CD4-positive, alpha-beta T cell treated with Interleukin-6 for 4 hours (primary cell): Measurements from ENCODE around the gene RPL39.
"Not testable (repeated sequence)": the region's sequence is repeated elsewhere in the genome, so short reads cannot be mapped to it uniquely, and the experiment has no call there.

Experiments
- DNase-seq: peaks from one replicate; pipeline ENCODE4 v3.0.0-alpha.2; 2020; ENCODE audit warnings: mixed read lengths

Gene RPL39

GRCh38 chrX:119791437-119792231 is at the start of gene RPL39:
Gene RPL39, minus strand, starts transcription at chrX:119791630. Its CDS starts 54 bp downstream, at chrX:119791576.
- peak; percentile 84 for DNase-seq

GRCh38 chrX:119833905-119834304 is 42.5 kb upstream of the RPL39 start:
- DNase-seq: no peak

DNA sequence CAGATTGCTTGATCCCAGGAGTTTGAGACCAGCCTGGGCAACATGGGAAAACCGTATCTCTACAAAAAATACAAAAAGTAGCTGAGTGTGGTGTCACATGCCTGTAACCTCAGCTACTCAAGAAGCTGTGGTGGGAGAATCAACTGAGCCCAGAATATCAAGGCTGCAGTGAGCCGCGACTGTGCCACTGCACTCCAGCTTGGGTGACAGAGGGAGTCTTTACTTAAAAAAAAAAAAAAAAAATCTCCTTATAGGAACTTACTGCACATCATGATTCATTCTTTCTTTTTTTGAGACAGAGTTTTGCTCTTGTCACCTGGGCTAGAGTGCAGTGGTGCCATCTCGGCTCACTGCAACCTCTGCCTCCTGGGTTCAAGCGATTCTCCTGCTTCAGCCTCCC is 37.0 kb upstream of the RPL39 start:
- DNase-seq: no peak

GRCh38 chrX:119826399-119826959 is 35.0 kb upstream of the RPL39 start:
- no peak for DNase-seq

GRCh38 chrX:119824221-119824620 is 32.8 kb upstream of the RPL39 start:
- not testable (repeated sequence) for DNase-seq

DNA sequence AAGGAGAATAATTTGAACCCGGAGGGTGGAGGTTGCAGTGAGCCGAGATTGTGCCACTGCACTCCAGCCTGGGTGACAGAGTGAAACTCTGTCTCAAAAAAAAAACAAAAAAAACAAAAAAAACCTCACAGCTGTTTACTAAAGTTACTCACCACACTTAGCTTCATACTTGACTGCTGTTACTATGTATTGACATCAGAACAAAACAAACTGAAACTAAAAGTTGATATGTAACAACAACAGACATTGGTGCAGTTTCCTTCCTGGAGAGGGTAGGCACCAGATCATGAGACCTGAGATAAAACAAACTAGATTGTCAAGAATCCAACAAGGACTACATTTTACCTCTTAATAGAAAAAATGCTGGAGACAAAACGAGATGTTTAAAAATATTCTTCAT is 30.3 kb upstream of the RPL39 start:
- DNase-seq: peak; percentile 6

GRCh38 chrX:119817130-119817690 is 25.8 kb upstream of the RPL39 start:
- DNase-seq: no peak

DNA sequence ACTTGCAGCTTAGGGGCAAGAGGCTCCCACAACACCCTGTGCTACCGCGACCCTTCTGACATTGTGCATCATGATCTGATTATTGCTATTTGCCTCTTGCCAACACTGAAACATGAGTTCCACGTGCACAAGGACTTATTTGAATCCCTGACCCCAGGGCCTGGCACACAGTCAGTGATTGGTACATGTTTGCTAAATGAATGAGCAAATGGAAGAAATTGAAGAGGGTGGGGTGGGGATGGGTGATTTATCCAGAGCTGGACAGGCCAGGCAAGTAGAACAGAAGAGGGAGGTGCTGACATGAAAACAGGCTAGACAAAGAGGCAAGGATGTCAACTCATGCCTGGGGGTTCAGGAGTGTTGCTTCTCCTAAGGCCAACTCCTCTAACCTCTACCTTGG is 24.9 kb upstream of the RPL39 start:
- no peak for DNase-seq

DNA sequence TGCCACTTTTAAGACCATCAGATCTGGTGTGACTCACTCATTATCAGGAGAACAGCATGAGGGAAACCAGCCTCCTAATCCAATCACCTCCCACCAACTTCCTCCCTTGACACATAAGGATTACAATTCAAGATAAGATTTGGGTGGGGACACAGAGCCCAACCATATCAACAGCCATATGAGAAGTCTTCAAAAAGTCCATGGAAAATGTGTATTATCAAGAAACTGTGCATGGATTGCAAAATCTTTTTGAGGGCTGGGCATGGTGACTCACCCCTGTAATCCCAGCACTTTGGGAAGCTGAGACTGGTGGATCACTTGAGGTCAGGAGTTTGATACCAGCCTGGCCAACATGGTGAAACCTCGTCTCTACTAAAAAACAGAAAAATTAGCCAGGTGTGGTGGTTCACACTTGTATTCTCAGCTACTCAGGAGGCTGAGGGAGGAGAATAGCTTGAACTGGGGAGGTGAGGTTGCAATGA is 17.8 kb upstream of the RPL39 start:
- no peak for DNase-seq

DNA sequence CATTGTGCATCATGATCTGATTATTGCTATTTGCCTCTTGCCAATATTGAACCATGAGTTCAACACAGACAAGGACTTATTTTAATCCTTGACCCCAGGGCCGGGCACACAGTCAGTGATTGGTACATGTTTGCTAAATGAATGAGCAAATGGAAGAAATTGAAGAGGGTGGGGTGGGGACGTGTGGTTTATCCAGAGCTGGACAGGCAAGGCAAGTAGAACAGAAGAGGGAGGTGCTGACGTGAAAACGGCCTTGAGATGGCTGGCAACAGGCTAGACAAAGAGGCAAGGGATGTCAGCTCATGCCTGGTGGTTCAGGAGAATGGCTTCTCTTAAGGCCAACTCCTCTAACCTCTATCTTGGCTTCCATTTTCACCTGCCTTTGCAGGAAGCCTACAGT is 17.0 kb upstream of the RPL39 start:
- not testable (repeated sequence) for DNase-seq

DNA sequence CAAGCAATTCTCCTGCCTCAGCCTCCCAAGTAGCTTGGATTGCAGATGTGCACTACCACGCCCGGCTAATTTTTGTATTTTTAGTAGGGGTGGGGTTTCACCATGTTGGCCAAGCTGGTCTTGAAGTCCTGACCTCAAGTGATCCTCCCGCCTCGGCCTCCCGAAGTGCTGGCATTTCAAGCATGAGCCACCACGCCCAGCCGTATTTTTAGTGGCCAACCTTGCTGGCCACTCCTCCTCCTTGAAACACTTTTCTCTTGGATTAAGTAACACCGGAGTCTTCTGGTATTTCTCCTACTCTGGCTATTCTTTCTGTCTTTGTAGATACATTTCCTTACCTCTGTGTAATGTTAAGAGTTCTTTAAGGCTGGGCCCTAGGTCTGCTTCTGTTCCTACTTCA is 11.1 kb upstream of the RPL39 start:
- no peak for DNase-seq

DNA sequence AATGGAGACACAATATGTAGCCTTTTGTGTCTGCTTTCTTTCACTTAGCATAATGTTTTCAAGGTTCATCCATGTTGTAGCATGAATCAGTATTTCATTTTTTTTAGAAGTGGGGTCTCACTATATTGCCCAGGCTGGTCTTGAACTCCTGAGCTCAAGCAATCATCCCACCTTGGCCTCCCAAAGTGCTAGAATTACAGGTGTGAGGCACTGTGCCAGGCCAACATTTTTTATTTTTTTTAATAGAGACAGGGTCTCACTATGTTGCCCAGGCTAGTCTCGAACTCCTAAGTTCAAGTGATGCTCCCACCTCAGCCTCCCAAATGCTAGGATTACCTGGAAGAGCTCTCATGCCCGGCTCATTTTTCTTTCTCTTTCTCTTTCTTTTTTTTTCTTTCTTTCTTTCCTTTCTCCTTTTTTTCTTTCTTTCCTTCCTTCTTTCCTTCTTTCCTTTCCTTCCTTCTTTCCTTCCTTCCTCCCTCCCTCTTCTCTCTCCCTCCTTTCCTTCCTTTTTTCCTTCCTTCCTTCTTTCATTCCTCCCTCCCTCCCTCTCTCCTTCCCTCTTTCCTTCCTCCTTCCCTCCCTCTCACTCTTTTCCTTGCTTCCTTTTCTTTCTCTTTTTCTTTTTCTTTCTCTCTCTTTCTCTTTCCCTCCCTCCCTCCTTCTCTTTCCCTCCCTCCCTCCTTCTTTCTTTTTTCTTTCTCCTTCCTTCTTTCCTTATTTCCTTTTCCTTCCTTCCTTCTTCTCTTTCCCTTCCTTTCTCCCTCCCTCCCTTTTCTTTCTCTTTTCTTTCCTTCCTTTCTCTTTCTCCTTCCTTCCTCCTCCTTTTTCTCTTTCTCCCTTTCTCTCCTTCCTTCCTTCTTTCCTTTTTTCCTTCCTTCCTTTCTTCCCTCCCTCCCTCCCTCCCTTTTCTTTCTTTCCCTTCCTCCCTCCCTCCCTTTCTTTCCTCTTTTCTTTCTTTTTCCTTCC is 10.1 kb upstream of the RPL39 start:
- DNase-seq: no peak

GRCh38 chrX:119790977-119791436 is 423 bp downstream of the RPL39 start:
- DNase-seq: peak; percentile 24

DNA sequence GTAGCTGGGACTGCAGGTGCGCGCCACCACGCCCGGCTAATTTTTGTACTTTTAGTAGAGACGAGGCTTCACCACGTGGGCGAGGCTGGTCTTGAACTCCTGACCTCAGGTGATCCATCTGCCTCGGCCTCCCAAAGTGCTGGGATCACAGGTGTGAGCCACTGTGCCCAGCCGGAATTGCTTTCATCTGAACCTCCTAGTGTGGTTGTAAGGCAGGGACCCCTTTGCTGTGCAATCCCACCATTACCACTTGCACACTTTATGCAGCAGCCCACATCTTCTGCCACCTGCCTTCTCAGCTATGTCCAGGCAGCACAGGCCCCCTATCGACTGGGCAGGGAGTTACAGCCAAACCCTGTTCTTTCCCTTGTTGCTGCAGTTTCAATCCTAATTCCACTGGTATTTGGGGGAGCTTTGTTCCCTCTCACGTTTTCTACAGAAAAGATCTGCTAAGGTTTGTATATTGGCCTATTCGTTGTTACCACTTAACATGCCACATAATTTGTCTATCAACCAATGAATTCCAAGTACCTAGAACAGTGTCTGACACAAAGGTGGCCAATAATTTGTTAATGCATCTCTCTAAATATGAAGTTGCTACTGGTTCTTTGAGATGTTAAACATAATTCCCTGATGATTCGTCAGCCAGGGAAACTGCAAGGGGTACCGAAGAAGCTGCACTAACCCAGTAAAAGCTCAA is 6.5 kb downstream of the RPL39 start:
- DNase-seq: peak; percentile 56

- DNase-seq: no peak
Measured at GRCh38 chrX:119783026-119783425, 8.4 kb downstream of the RPL39 start.

DNA sequence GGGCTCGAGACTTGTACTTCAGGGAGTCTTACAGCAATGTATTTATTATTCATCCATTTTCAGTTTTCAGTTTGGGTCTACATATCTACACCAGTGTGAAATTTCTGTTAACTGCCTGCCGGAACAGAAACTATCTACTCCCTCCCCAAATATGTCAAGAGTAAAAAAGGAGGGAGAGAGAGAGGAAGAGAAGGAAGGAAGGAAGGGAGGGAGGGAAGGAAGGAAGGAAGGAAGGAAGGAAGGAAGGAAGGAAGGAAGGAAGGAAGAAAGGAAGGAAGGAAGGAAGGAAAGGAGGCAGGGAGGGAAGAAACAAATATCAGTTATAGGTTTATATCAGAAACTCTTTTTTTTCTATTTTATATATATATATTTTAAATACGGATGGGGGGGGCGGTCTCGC is 12.6 kb downstream of the RPL39 start:
- DNase-seq: no peak

DNA sequence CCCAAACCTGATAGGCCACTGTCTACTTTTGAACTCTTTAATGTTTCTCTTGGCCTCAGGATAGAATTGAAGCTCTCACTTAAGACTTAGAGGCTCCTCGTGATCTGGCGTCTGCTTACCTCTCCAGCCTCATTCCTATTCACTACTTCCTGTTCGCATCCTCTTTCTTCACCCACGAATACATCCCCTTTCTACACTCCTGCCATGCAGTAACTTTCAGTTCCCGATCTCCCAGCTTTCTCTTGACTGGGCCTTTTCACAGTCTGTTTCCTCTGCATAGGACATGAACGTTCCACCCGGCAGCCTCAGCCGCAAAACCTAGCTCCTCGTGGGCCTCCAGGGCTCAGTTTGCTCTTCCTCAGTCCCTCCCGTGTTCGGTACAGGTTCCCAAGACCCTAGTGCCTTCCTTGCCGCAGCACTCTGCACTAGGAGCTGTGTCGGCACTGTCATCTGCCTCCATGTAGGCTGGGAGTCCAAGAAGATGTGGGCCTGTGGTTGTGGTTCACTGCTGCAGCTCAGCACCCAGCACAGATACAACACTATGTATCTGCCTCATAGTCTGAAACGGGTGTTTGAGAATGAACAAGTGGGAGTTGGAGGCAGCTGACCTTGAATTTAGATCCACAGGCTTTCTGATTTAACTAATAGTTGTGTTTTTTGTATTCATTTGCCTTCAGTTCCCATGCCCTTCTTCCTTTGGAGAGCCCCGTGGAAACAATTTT is 15.8 kb downstream of the RPL39 start:
- DNase-seq: no peak

DNA sequence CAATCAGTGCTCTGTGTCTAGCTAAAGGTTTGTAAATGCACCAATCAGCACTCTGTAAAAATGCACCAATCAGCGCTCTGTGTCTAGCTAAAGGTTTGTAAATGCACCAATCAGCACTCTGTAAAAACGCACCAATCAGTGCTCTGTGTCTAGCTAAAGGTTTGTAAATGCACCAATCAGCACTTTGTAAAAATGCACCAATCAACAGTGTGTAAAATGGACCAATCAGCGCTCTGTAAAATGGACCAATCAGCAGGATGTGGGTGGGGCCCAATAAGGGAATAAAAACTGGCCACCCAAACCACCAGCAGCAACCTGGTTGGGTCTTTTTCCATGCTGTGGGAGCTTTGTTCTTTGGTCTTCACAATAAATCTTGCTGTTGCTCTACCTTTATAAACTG is 22.0 kb downstream of the RPL39 start:
- DNase-seq: not testable (repeated sequence)

GRCh38 chrX:119768436-119768835 is 23.0 kb downstream of the RPL39 start:
- DNase-seq: not testable (repeated sequence)

DNA sequence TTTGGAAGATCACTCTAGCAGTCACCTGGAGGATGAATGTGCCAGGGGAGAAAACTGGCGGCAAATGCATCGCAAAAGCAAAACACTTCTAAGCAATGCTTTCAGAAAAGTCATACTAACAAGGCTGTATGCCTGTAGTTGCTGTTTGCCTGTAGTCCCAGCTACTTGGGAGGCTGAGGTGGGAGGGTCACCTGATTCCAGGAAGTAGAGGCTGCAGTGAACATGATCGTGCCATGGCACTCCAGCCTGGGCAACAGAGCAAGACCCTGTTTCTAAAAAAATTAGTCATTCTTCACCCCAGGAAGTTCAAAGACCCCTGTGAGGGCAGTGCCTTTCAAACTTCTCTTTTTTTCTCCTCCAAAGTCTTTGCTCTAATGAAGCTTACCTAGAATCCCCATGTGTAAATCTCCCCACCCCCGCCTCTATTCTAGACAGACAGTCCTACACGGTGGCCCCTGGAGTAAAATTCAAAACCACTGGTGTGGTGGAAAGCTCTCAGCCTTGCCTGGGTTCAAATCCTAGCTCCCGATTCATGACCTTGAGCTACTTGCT is 27.5 kb downstream of the RPL39 start:
- DNase-seq: no peak

GRCh38 chrX:119763181-119763580 is 28.2 kb downstream of the RPL39 start:
- DNase-seq: no peak
